ENCODE measurements around the gene CDH4.

Gene CDH4

DNA sequence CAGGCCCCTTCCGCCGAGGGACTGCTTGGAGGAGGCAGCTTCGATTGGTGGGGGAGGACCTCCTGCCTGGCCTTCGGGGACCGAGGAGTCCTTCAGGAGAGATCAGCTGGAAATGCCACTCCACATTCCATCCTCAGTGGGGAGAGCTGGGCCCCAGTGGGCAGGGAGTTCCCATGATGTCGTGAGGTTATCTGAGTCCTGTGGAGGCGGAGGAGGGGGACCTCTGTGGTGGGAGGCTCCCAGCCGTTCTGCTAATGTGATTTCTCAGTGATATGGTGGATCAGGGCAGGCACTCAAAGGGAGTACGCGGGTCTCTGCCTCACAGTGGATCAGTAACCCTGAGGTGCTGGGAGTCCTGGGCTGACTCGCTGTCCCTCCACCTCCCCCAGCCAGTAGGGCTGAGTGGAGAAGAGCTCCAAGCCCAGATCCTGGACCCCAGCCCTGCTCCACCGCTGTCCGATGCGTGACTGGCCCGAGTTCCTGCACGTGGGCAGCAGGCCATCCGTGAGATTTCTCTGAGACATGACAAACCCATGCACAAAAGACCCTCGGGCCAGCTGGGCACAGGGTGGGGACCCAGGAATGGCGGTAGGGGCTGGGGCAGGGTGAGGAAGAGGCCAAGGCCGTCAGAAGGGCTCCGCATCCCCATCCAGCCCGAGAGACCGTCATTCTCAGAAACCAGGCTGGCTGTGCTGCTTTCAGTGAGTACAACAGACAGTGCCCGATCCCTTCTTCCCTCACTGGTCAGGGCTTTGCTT lies 617.9 kb downstream of the CDH4 start:
- TF ChIP-seq POLR2A (IDR thresholded peaks at IDR 0.05; ENCODE audit: low read depth, low read length) = no peak
- no peak for FAIRE-seq

DNA sequence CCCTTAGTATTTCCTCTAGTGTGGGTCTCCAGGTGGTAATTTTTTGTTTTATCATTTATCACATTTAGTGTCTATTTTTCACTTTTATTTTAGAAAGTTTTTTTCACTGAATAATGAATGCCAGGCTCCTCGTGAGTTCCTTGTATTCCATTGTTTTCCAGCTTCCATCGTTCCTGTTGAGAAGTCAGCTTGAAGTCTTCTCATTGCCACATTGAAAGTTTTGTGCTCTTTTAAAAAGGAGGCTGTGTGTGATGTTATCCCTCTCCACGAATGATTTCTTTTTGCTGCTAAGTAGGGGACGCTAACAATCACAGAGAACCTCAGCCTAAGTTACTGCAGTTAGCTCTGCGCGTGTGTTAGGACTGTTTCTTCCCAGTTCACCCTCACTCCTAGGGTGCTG lies 619.1 kb downstream of the CDH4 start:
- no peak for TF ChIP-seq POLR2A (IDR thresholded peaks at IDR 0.05; ENCODE audit: low read depth, low read length)
- FAIRE-seq = no peak
- no peak for DNase-seq (ENCODE audit: insufficient read length, low spot score)

More for the DNA sequence above, 617.9 kb downstream of the CDH4 start:
- DNase-seq (ENCODE audit: insufficient read length, low spot score) = no peak

DNA sequence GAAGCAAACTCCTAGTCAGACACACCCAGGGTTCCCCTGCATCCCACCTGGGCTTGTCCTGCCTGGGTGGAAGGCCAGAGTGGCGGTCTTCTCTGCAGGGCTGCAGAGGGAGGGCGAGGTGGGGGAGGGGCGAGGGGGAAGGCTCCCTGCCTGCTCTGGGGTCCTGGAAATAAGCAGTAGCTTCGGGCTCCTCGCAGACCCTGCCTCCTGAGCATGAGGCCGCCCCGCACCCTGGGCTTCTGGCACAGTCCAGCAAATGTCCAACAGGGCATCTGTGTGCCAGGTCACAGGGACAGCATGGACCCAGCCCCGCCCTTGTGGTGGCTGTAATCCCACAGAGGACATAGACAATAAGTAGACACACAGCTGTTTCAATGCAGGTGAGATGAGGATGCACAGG lies 619.9 kb downstream of the CDH4 start:
- DNase-seq (ENCODE audit: insufficient read length, low spot score) (no peak), FAIRE-seq (no peak)
- no peak for TF ChIP-seq POLR2A (IDR thresholded peaks at IDR 0.05; ENCODE audit: low read depth, low read length)

GRCh38 chr20:61872371-61872900 lies 620.4 kb downstream of the CDH4 start:
- no peak for DNase-seq (ENCODE audit: insufficient read length, low spot score)
- no peak for FAIRE-seq
- no peak for TF ChIP-seq POLR2A (IDR thresholded peaks at IDR 0.05; ENCODE audit: low read depth, low read length)

- TF ChIP-seq POLR2A (IDR thresholded peaks at IDR 0.05; ENCODE audit: low read depth, low read length) = no peak
- DNase-seq (ENCODE audit: insufficient read length, low spot score) (no peak), FAIRE-seq (no peak)
Measured at GRCh38 chr20:61873651-61874420, 621.8 kb downstream of the CDH4 start.

DNA sequence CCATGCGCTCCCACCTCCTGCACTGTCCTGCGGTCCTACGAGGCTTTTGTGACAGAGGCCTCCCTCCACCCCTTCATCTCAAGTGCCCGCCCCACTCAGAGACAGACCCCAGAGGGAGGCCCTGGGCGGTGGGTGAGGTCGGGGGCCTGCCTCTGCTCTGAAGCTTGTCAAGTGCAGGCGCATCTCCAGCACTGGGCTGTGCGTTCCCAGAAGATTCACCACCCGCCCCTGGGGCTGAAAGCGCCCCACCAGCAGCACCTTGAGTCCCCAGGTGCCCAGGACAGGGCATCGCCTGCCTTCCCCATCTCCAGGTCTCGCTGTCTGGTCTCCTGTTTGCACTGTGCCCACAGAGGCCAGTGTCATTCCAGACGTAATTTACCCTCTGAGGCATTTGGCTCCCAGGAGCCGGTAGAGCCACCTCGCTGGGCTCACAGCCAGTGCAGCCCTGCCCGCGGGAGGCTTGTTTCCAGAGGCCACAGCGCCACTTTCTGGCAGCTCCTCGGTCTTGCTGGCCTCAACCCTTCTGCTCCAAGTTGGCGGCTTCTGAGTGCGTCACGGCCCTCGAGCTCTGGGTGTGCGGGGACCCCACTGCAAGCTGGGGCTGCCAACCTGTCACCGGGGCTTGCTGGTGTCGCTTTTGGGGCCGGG lies 622.5 kb downstream of the CDH4 start:
- DNase-seq (ENCODE audit: insufficient read length, low spot score) (peak; percentile 23), FAIRE-seq (no peak)
- no peak for TF ChIP-seq POLR2A (IDR thresholded peaks at IDR 0.05; ENCODE audit: low read depth, low read length)

GRCh38 chr20:61875221-61875885 lies 623.3 kb downstream of the CDH4 start:
- FAIRE-seq = no peak
- no peak for TF ChIP-seq POLR2A (IDR thresholded peaks at IDR 0.05; ENCODE audit: low read depth, low read length)
- DNase-seq (ENCODE audit: insufficient read length, low spot score) = no peak

DNA sequence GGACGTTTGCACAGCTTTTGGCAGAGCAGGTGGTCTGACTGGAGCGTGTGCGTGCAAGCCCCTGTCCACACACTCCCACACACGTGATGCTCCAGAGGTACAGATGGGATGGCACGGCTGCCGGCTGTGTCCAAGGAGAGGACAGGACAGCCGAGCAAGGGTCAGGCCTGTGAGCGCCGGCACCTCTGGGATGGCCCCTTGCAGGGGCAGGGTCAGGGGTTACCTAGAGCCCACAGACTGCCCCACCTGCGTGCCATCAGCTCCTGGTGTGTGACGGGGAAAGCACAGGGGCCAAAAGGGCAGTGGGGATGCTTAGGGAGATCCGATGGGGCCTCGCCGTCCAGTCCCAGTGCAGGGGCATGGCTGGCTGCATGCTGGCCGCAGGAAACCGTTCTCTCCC lies 623.9 kb downstream of the CDH4 start:
- DNase-seq (ENCODE audit: insufficient read length, low spot score) (no peak), FAIRE-seq (no peak)
- no peak for TF ChIP-seq POLR2A (IDR thresholded peaks at IDR 0.05; ENCODE audit: low read depth, low read length)

GRCh38 chr20:61876952-61877728 lies 625.1 kb downstream of the CDH4 start:
- no peak for DNase-seq (ENCODE audit: insufficient read length, low spot score)
- no peak for TF ChIP-seq POLR2A (IDR thresholded peaks at IDR 0.05; ENCODE audit: low read depth, low read length)
- no peak for FAIRE-seq

DNA sequence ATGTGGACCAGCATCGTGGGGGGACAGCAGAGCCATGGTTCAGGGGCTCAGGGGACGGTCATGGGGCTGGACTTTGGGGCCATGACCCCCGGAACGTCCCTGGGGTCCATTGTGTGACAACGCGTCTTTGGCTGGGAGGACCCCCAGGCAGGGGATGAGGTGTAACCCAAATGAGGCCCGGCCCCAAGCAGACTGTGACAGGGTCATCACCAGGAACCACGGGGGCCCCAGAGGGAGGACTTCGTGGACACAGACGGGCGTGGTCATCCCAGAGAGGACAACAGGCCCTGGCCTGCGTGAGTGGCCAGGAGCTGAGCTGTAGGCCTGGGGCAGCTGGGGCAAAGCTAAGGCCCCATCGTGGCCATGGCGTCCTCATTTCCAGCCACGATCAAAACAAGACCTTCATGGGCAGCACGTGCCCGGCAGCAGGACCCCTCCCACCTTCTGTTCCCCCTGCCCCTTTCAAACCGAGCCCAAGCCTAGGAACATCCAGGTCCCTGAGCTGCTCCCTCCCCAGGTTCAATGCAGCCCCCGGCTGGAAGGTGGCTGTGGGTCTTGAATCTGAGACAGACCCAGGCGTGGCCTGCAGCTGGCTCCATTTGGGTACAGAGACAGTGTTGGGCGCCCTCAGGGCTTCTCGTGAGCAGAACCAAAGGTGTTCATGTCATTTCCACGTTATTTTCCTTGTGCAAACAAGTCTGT lies 625.9 kb downstream of the CDH4 start:
- DNase-seq (ENCODE audit: insufficient read length, low spot score) (no peak), FAIRE-seq (no peak)
- no peak for TF ChIP-seq POLR2A (IDR thresholded peaks at IDR 0.05; ENCODE audit: low read depth, low read length)

GRCh38 chr20:61878478-61879302 lies 626.6 kb downstream of the CDH4 start:
- TF ChIP-seq POLR2A (IDR thresholded peaks at IDR 0.05; ENCODE audit: low read depth, low read length) = no peak
- no peak for DNase-seq (ENCODE audit: insufficient read length, low spot score)
- no peak for FAIRE-seq

GRCh38 chr20:61879303-61879620 lies 627.2 kb downstream of the CDH4 start:
- TF ChIP-seq POLR2A (IDR thresholded peaks at IDR 0.05; ENCODE audit: low read depth, low read length) = no peak
- FAIRE-seq = no peak

More at GRCh38 chr20:61879303-61879620, 627.2 kb downstream of the CDH4 start:
- no peak for DNase-seq (ENCODE audit: insufficient read length, low spot score)

All from H54 (cell line).